Hematopoietic multipotent progenitor cell treated with erythropoietin and hydrocortisone succinate and interleukin-3 and kit ligand, for 15 days (in vitro differentiated cells): Measurements from ENCODE around the gene ASTN1.

Source experiments
- DNase-seq: peaks from one replicate; pipeline ENCODE4 v3.0.0-alpha.2; 2015; ENCODE audit warnings: low spot score

Gene ASTN1

DNA sequence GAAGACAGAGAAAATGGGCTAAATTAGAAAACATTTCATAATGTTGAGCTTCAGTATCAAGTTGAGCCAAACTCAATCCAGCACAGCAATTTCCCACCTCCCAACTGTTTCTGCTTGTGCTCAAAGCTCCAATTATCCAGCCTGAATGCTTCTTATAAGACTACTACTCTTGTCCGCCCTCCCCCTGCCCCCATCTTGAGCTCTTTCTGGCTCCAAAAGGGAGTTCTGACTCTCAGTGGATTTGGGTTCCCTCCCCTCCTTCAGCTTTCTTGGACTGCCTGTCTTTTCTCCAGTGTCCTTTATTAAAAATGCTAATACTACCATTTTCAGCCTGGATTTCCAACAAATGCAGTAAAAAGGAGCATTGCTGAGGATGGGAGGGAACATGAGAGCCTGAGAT is 174.8 kb downstream of the ASTN1 start:
- DNase-seq, result no peak

DNA sequence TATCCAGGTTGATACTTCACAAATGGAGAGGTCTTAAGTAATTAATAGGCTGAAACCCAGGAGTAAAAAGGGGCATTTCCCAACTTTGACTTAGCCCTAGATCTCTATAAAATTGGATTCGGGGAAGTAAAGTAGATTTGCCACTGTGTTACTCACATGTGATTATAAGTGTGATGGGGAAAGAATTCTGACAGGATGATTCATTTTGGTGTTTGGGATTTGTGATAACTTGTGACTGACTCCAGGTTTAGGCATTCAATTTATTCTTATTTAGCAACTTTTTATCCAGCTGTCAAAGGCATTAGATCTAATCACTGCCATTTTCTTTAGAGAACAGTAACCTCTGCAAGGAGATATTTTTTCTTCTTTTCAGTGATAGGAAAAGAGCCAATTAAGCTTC is 175.5 kb downstream of the ASTN1 start:
- no peak for DNase-seq

DNA sequence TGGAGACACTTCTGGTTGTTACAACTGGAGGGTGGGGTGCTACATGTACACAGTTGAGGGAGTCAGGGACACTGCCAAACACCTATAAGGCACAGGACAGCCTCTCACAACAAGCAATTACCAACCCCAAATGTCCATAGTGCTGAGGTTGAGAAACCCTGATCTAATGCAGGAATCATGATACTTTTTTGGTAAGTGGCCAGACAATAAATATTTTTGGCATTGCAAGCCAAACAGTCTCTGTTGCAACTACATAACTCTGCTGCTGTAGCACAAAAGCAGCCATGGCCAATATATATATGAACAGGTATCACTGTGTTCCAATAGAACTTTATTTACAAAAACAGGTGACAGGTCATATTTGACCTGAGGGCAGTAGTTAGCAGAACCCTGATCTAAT is 177.5 kb downstream of the ASTN1 start:
- DNase-seq, result no peak

DNA sequence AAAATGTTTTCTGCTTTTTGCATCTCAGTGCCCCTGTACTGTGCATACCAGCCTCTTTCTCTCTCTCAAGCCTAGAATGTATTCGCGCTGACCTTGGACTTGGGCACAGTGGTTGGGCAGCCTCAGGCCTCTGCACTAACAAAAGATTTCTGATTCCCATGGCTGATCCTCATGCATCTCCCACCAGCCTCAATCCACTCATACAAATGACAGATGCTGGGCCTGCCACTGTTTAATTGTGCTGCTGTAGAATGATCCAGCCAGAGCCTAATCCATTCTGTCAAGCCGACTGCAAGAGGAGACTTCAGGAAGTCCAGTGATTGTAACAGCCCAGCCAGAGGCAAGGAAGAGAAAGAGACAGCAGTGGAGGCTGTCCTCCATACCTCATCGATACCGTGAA is 180.8 kb downstream of the ASTN1 start:
- no peak for DNase-seq

- DNase-seq, result no peak
Measured at GRCh38 chr1:176976771-176977170, 187.7 kb downstream of the ASTN1 start.

GRCh38 chr1:176976225-176976624 is 188.3 kb downstream of the ASTN1 start:
- DNase-seq, result no peak

DNA sequence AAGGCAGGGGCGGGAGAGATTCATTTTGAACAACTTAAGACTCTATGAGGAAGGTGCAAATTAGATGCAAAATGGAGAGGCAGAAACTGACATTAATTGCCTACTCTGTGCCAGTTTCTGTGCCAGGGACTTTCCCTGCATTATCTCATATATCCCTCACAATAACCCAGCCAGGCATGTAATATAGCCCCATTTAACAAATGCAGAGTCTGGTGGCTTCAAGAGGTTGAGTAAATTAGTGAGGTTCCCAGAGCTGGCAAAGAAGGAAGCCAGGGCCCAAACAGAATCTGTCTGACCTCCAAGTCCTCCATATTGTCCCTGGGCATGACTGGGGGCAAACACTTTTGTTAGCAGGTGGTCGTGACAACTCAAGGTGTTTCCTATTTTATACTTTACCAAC is 199.8 kb downstream of the ASTN1 start:
- no peak for DNase-seq

DNA sequence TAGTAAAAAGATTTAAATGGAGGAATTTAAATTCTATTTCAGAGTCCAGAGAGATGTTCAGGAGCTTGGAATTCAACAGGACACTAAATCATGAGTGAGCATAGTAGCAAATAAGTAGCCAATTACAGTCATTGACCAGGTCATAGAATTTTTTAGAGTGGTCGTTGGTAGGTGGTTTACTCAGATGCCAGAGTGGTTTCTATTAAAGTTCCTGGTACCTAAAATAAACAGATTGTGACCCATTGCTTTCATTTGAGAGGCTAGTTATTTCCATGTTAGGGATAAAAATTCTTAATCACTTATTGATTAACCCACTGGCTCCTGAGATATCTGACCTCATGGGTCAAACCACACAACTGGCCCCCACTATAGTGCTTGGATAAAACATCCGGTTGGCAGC is 201.3 kb downstream of the ASTN1 start:
- DNase-seq, result no peak

DNA sequence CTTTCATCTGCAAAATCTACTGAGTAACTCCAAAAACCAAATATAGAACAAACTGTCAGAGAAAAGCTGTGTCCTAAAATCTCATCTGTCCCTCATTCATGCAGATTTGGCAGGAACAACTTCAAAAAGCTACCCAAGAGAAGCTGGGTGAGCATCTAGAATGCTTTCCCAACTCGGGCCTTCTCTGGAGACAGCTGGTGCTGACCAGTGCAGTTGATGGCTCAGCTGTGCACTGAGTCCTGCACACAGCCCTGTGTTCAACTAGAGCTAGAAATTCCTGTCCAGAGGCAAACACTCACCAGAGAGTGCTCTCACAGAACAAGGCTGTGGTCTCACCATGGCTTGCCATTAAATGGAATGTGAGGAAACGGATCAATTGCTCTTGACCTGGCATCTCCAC is 202.8 kb downstream of the ASTN1 start:
- no peak for DNase-seq

DNA sequence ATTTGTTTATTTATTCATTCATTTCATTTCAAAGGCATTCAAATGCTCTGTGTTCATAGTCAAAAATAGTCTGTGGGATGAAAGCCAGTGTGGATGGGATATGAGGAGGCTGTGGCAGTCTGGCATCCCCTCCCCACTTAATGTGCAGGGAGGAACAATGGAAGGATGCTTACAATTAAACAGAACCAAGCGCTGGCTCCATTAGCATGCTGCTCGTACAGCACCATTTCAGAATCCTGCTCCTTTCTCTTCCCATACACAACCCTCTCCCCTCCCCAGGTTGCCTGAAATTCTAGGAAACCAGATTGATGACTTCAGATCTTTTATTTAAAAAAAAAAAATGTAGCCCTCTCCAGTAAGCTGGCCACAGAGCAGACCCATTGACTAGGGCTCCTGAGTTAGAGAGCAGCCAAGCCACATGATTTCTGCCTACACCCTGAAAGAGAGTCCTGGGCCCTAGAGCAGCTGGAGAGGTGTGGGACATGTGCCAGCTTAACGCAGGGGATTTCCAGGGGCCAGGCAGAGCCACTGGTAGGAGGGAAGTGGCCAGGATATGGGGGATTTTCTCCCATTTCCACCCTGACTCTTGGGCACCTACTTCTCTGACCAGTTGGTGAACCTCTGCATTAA is 205.2 kb downstream of the ASTN1 start:
- no peak for DNase-seq

GRCh38 chr1:176957603-176958002 is 206.9 kb downstream of the ASTN1 start:
- DNase-seq, result no peak

GRCh38 chr1:176954242-176954641 is 210.3 kb downstream of the ASTN1 start:
- DNase-seq, result no peak

- no peak for DNase-seq
Measured at GRCh38 chr1:176950736-176951324, 213.7 kb downstream of the ASTN1 start.

DNA sequence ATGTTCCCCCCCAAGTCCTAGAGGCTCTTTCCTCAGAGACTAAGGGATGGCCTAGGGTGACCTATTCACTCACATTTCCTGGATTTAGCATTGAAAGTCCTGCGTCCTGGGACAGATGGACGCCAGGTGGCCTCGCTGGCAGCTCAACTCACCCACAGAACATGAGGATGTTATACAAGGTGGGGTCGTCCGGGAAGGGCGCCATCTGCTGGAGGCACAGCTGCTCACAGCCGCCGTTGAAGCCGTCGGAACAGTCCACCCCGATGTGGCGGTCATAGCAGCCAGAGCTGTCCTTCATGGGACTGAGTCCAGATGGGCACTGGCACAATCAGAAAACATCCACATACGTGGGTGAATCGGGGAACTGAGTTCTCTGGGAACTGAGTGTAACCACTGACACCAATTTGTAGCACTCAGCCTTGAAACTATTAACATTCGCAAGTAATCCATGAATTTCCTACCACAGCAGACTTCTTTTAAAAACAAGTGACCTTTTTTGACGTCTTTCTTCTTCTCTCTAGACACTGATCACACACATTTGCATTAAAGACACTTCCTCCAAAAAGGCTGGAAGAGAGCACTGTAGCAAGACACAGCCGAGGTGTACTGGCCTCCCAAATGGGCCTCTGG is 215.4 kb downstream of the ASTN1 start:
- DNase-seq, result peak; percentile 16

- no peak for DNase-seq
Measured at GRCh38 chr1:176944606-176945005, 219.9 kb downstream of the ASTN1 start.

DNA sequence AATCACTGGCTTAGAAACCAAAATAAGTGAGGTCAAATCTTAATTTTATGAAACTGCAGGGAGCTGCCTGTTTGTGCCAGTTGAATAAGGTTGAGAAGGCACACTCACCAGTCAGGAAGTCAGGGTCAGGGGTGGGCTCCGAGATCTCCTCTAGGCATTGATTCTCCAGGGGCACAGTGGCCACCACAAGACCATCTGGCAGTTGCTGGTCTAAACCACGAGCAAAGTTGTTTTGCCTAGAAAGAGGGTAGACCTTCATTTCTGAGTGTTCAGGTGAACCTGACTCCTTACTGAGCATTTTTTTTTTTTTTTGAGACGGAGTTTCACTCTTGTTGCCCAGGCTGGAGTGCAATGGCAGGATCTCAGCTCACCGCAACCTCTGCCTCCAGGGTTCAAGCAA is 220.7 kb downstream of the ASTN1 start:
- DNase-seq, result no peak

DNA sequence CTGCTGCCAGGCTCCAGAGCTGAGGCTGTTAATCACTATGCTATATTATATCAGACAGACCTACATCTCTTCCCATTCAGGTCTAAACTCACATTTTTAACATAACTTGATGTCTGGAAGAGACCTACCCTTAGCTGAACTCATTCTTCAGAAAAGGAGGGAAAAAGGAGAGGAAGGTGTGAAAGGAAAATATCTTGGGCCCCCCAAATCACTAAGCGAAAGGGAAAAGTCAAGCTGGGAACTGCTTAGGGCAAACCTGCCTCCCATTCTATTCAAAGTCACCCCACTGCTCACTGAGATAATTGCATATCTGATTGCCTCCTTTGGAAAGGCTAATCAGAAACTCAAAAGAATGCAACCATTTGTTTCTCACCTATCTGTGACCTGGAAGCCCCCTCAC is 222.2 kb downstream of the ASTN1 start:
- no peak for DNase-seq

- no peak for DNase-seq
Measured at GRCh38 chr1:176939993-176940392, 224.5 kb downstream of the ASTN1 start.

DNA sequence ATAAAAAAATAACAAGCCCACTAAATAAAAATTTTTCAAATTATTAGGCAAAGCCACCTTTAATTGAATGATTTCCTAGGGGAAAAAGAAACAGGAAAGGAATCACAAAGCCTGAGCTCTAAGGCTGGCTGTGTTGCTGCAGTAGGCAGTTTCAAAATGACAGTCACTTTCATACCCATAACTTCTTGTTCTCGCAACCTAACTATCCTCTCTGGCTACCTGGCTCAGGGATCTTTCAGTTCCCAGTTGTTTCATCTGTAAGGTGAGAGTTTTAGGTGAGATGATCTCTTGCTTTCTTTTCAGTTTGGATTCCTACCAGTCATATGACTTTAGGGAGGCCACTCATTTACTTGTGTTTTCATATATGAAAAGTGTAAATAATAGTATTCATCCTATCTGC is 226.1 kb downstream of the ASTN1 start:
- DNase-seq, result no peak

DNA sequence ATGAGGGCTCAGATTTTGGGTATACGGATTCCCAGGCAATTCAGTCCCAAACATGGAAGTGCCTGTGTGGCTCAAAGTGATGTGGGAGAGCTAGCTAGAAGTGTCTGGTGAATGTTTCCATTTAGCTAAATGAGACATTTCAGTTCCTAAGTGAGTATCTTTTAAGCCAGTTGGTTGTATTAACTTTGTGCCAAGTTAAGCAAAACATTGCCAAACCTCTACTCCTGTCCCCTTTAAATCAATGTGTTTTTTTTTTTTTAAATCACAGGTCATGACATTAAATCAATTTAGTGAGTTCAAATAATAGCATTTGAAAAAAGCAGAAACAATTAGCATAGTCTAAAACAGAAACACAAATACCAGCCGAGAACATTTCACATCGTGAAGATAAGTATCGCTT is 230.1 kb downstream of the ASTN1 start:
- no peak for DNase-seq

- DNase-seq, result no peak
Measured at GRCh38 chr1:176932114-176933104, 232.1 kb downstream of the ASTN1 start.

- no peak for DNase-seq
Measured at GRCh38 chr1:176931526-176931925, 233.0 kb downstream of the ASTN1 start.
